SK-N-SH treated with all-trans-retinoic acid at 6 μM for 48 hours (cell line): Measurements from ENCODE around the gene EXOC4.
A peak's percentile ranks its signal among the peaks of the same experiment; 100 is the strongest.

Experiments used
- ATAC-seq: fragments of 200-7000 bp; cut with Tn5 transposase; 3 replicates; pipeline ENCODE4 v1.9.1; 2020; ENCODE audit warnings: mild to moderate bottlenecking, moderate library complexity
- ARNTL ChIP-seq: fragments of 450-650 bp; formaldehyde crosslinking; IDR thresholded peaks from 2 replicates; pipeline ENCODE4 v1.5.0; 2020; ENCODE audit warnings: low read depth, mild to moderate bottlenecking, moderate library complexity, borderline replicate concordance
- BACH2 ChIP-seq: fragments of 250-450 bp; sonication (Bioruptor Pico); IDR thresholded peaks from 2 replicates; pipeline ENCODE4 v1.9.0; 2021; ENCODE audit warnings: mild to moderate bottlenecking, borderline replicate concordance
- CREB5 ChIP-seq: fragments of 250-450 bp; sonication (Bioruptor Pico); IDR thresholded peaks from 2 replicates; pipeline ENCODE4 v1.5.1; 2020; ENCODE audit warnings: low read depth, mild to moderate bottlenecking, moderate library complexity
- CSDC2 ChIP-seq: fragments of 250-450 bp; sonication (Bioruptor Pico); IDR thresholded peaks from 2 replicates; pipeline ENCODE4 v1.5.0; 2020; ENCODE audit warnings: mild to moderate bottlenecking, moderate library complexity
- ESRRG ChIP-seq: fragments of 250-450 bp; sonication (Bioruptor Pico); IDR thresholded peaks from 2 replicates; pipeline ENCODE4 v1.6.1; 2021; ENCODE audit warnings: mild to moderate bottlenecking
- GLIS3 ChIP-seq: fragments of 250-450 bp; sonication (Bioruptor Pico); IDR thresholded peaks from 2 replicates; pipeline ENCODE4 v1.5.0; 2020; ENCODE audit warnings: mild to moderate bottlenecking, moderate library complexity
- ISL1 ChIP-seq: fragments of 250-450 bp; sonication (Bioruptor Pico); IDR thresholded peaks from 2 replicates; pipeline ENCODE4 v2.1.2; 2022; ENCODE audit warnings: mild to moderate bottlenecking, moderate library complexity
- OSR1 ChIP-seq: fragments of 250-450 bp; sonication (Bioruptor Pico); IDR thresholded peaks from 2 replicates; pipeline ENCODE4 v1.8.0; 2022; ENCODE audit warnings: moderate library complexity, mild to moderate bottlenecking, inconsistent platforms
- PATZ1 ChIP-seq: fragments of 250-450 bp; sonication (Bioruptor Pico); IDR thresholded peaks from 2 replicates; pipeline ENCODE4 v1.8.0; 2020; ENCODE audit warnings: mild to moderate bottlenecking, moderate library complexity, borderline replicate concordance
- POU6F1 ChIP-seq: fragments of 250-450 bp; sonication (Bioruptor Pico); IDR thresholded peaks from 2 replicates; pipeline ENCODE4 v1.8.0; 2021; ENCODE audit warnings: low read depth, mild to moderate bottlenecking, moderate library complexity, borderline replicate concordance
- PPARA ChIP-seq: fragments of 250-450 bp; sonication (Bioruptor Pico); IDR thresholded peaks from 2 replicates; pipeline ENCODE4 v1.5.0; 2020; ENCODE audit warnings: mild to moderate bottlenecking, borderline replicate concordance
- RARB ChIP-seq: fragments of 250-450 bp; sonication (Bioruptor Pico); IDR thresholded peaks from 2 replicates; pipeline ENCODE4 v1.8.0; 2021; ENCODE audit warnings: mild to moderate bottlenecking, moderate library complexity
- SNAI2 ChIP-seq: fragments of 250-450 bp; sonication (Bioruptor Pico); IDR thresholded peaks from 2 replicates; pipeline ENCODE4 v1.5.0; 2020; ENCODE audit warnings: mild to moderate bottlenecking, moderate library complexity
- TCF4 ChIP-seq: fragments of 250-450 bp; sonication (Bioruptor Pico); IDR thresholded peaks from 2 replicates; pipeline ENCODE4 v1.8.0; 2021; ENCODE audit warnings: mild to moderate bottlenecking, moderate library complexity, borderline replicate concordance
- TOX ChIP-seq: fragments of 250-450 bp; sonication (Bioruptor Pico); IDR thresholded peaks from 2 replicates; pipeline ENCODE4 v1.8.0; 2021; ENCODE audit warnings: mild to moderate bottlenecking, moderate library complexity, borderline replicate concordance
- TSHZ2 ChIP-seq: fragments of 250-450 bp; sonication (Bioruptor Pico); IDR thresholded peaks from 2 replicates; pipeline ENCODE4 v1.5.0; 2020; ENCODE audit warnings: mild to moderate bottlenecking, moderate library complexity
- ZC3H10 ChIP-seq: fragments of 250-450 bp; sonication (Bioruptor Pico); IDR thresholded peaks from 2 replicates; pipeline ENCODE4 v1.5.1; 2021; ENCODE audit warnings: mild to moderate bottlenecking, moderate library complexity
- ZFP3 ChIP-seq: fragments of 250-450 bp; sonication (Bioruptor Pico); IDR thresholded peaks from 2 replicates; pipeline ENCODE4 v1.5.0; 2020; ENCODE audit warnings: mild to moderate bottlenecking, moderate library complexity
- ZFP30 ChIP-seq: fragments of 450-650 bp; formaldehyde crosslinking; IDR thresholded peaks from 2 replicates; pipeline ENCODE4 v1.5.0; 2022; ENCODE audit warnings: mild to moderate bottlenecking, moderate library complexity
- ZNF565 ChIP-seq: fragments of 450-650 bp; formaldehyde crosslinking; conservative IDR thresholded peaks from 2 replicates; pipeline ENCODE4 v1.5.0; 2020; ENCODE audit warnings: low read depth, mild to moderate bottlenecking, moderate library complexity
- ZNF70 ChIP-seq: fragments of 450-650 bp; formaldehyde crosslinking; IDR thresholded peaks from 2 replicates; pipeline ENCODE4 v1.5.0; 2020; ENCODE audit warnings: mild to moderate bottlenecking, moderate library complexity
- ZNF8 ChIP-seq: fragments of 450-650 bp; formaldehyde crosslinking; IDR thresholded peaks from 2 replicates; pipeline ENCODE4 v1.5.0; 2020; ENCODE audit warnings: mild to moderate bottlenecking, moderate library complexity
- TF ChIP-seq, protein P1 (sequence below): fragments of 250-450 bp; sonication (Bioruptor Pico); IDR thresholded peaks from 2 replicates; pipeline ENCODE4 v1.5.1; 2021; ENCODE audit warnings: mild to moderate bottlenecking, moderate library complexity

The EXOC4 gene

GRCh38 chr7:133556048-133556447 is 303.2 kb downstream of the EXOC4 start:
- ATAC-seq, result peak; percentile 62; the same call in 2 of the 3 replicates

DNA sequence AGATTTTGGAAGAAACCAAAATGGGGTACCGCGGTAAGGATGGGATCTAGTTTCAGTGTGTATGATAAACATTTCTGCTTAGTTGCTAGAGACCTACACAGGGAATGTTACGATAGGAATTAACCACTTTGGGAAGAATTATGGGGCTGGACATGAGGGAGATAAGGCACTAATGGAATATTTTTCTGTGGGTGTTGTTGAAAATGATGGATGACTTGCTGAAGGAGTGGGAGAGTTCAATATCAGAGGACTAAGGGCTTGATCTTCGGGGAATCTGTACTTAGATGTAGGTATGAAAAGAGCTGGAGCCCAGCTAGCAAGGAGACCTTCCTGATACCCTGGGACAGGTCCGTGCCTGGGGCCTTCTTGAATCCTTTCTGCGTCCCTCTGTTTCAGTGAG is 303.7 kb downstream of the EXOC4 start:
- ATAC-seq, result peak; percentile 45; the same call in 1 of the 3 replicates
- TF ChIP-seq CSDC2 (CRISPR knock-in tag) (0 out of 2 replicates have a peak, but pooled peaks have one; percentile 10), RARB (CRISPR knock-in tag) (no peak), CREB5 (CRISPR knock-in tag) (no peak), ISL1 (CRISPR knock-in tag) (peak; percentile 92), TSHZ2 (CRISPR knock-in tag) (0 out of 2 replicates have a peak, but pooled peaks have one; percentile 16), OSR1 (CRISPR knock-in tag) (no peak)

More at GRCh38 chr7:133556048-133556447, 303.2 kb downstream of the EXOC4 start:
- TF ChIP-seq OSR1 (CRISPR knock-in tag), result no peak
- TF ChIP-seq ZC3H10 (CRISPR knock-in tag), result no peak
- no peak for TF ChIP-seq GLIS3 (CRISPR knock-in tag)
- no peak for TF ChIP-seq SNAI2
- TF ChIP-seq ESRRG (CRISPR knock-in tag), result no peak
- TF ChIP-seq ZFP3 (CRISPR knock-in tag), result no peak
- TF ChIP-seq ZNF8 (CRISPR knock-in tag), result no peak
- no peak for TF ChIP-seq TOX (CRISPR knock-in tag)
- TF ChIP-seq CREB5 (CRISPR knock-in tag), result no peak
- TF ChIP-seq POU6F1 (CRISPR knock-in tag), result no peak
- TF ChIP-seq ARNTL, result no peak
- no peak for TF ChIP-seq ZFP30 (CRISPR knock-in tag)
- TF ChIP-seq CSDC2 (CRISPR knock-in tag), result 0 out of 2 replicates have a peak, but pooled peaks have one; percentile 9
- peak; percentile 77 for TF ChIP-seq TSHZ2 (CRISPR knock-in tag)
- no peak for TF ChIP-seq RARB (CRISPR knock-in tag)
- no peak for TF ChIP-seq PPARA (CRISPR knock-in tag)
- TF ChIP-seq PATZ1, result no peak
- TF ChIP-seq TCF4 (CRISPR knock-in tag), result peak; percentile 69; the same call in 1 of the 2 replicates
- TF ChIP-seq BACH2 (CRISPR knock-in tag), result no peak
- TF ChIP-seq, protein P1, sequence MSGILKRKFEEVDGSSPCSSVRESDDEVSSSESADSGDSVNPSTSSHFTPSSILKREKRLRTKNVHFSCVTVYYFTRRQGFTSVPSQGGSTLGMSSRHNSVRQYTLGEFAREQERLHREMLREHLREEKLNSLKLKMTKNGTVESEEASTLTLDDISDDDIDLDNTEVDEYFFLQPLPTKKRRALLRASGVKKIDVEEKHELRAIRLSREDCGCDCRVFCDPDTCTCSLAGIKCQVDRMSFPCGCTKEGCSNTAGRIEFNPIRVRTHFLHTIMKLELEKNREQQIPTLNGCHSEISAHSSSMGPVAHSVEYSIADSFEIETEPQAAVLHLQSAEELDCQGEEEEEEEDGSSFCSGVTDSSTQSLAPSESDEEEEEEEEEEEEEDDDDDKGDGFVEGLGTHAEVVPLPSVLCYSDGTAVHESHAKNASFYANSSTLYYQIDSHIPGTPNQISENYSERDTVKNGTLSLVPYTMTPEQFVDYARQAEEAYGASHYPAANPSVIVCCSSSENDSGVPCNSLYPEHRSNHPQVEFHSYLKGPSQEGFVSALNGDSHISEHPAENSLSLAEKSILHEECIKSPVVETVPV (CRISPR knock-in tag), result peak; percentile 65
- no peak for TF ChIP-seq ZNF70
- TF ChIP-seq ZNF565, result no peak
